Muscle of leg (tissue), 11 donors: ENCODE results near the gene GPR61. TPM values are rescaled to one million over a fixed set of nuclear protein-coding genes. Genes with fewer than 3 reads are reported as not detected.

Experiments
- DNase-seq: peaks from one replicate; pipeline ENCODE4 v3.0.0; 2013
- H3K27ac ChIP-seq: one replicate; pipeline ENCODE4 v1.5.1; 2013; ENCODE audit warnings: mild to moderate bottlenecking, low read length, control low read depth
- H3K27me3 ChIP-seq: one replicate; pipeline ENCODE4 v1.6.1; 2013; ENCODE audit warnings: low read length; ENCODE audit not compliant: control insufficient read depth, insufficient read depth
- H3K36me3 ChIP-seq: one replicate; pipeline ENCODE4 v1.6.1; 2013; ENCODE audit warnings: low read length; ENCODE audit not compliant: control insufficient read depth, insufficient read depth
- H3K4me1 ChIP-seq: one replicate; pipeline ENCODE4 v1.6.1; 2013; ENCODE audit warnings: low read length; ENCODE audit not compliant: control insufficient read depth, insufficient read depth
- H3K4me3 ChIP-seq: one replicate; pipeline ENCODE4 v1.5.1; 2013; ENCODE audit warnings: low read length, control low read depth
- H3K9me3 ChIP-seq: replicated peaks from 2 replicates; pipeline ENCODE4 v1.6.1; 2013; ENCODE audit warnings: low read depth, low read length; ENCODE audit not compliant: control insufficient read depth
- WGBS: methylation state at CpG from one replicate; pipeline ENCODE4 v1.1.5; 2013; ENCODE audit warnings: missing lambda C conversion rate; ENCODE audit not compliant: insufficient coverage; 5-methylcytosine and 5-hydroxymethylcytosine counted together
- polyA plus RNA-seq, 8 donors: library from polyadenylated mRNA; unstranded; fragments of 120-200 nt; gene quantifications; one replicate each; pipeline versions ENCODE4 v1.2.1 to v1.2.3, GENCODE V29; 2013; ENCODE audit warnings: inconsistent platforms in 1 of 8, low replicate concordance in 1 of 8; ENCODE audit not compliant: insufficient read length in 8 of 8, insufficient read depth in 1 of 8
- total RNA-seq: library from RNA; stranded (reverse); fragments of 120-200 nt; gene quantifications from one replicate; pipeline ENCODE4 v1.2.4, GENCODE V29; 2013

Gene GPR61
- total and polyA plus RNA-seq, 9 donors, result 1.4 to 2.7 (median 1.7) TPM

DNA sequence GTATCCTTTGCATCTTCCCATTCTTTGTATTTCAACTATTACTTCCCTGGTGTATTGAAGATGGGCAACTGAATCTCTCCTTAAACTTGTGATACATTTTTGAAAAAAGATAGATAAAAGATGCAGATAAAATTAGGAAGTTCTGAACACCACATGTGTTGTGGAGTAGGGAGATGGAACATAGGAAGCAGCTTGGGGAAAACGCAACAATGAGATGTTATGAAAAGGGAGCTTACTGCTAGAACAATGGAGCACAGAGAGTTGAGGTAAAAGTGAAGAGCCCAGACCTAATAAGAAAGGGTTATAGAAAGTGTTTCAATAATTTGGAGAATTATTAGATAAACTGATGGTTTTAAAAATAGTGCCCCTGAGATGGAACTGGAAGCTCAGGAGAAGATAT, 29.7 kb downstream of the GPR61 start:
- no peak for DNase-seq
- Histone ChIP-seq H3K36me3 (no peaks in the 10 kb centered on the region), H3K27me3 (no peaks in the 10 kb centered on the region), H3K9me3 (no peaks in the 10 kb centered on the region), H3K4me1 (no peaks in the 10 kb centered on the region), H3K27ac (no peak overlapping the region), H3K4me3 (no peak overlapping the region)
- WGBS, result 76% methylated on average over 1 of the region's 1 CpG

DNA sequence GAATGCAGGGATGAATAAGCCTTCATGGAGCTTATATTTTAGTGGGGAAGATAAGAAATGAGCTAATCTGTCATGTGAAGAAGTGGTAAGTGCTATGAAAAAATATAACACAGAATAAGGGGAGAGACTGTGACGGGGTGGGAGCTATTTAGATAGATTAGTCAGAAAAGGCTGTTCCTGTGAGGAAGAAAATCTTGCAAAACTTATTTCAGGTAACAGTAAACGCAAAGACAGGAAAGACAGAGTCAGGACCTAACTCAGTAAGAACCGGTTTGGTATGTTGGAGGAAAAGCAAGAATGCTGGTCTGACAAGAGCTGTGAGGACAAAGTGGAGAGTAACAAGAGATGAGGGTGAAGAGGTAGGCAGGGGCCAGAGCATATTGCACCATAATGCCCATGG, 30.7 kb downstream of the GPR61 start:
- DNase-seq, result no peak

DNA sequence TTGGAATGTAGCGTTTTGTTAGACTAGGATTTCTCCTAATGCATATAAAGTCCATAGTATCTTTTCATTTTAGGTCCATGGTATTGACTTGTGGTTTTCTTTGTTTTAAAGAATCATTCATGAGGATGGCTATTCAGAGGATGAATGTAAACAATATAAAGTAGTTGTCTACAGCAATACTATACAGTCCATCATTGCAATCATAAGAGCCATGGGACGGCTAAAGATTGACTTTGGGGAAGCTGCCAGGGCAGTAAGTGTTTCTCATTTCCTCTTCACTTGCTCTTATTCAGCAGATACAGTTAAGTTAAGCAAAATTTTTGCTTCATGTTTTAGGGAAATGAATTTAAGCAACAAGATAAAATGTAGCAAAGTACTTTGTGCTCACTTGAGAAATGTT, 34.1 kb downstream of the GPR61 start:
- H3K27me3 ChIP-seq, result no peaks in the 10 kb centered on the region
- no peaks in the 10 kb centered on the region for H3K9me3 ChIP-seq
- DNase-seq, result peak; percentile 43
- no peak overlapping the region for H3K4me3 ChIP-seq
- no CpG with 5 or more reads among the region's 2 CpGs for WGBS
- no peaks in the 10 kb centered on the region for H3K4me1 ChIP-seq
- H3K27ac ChIP-seq, result no peak overlapping the region
- peaks cover 4% of the 10 kb centered on the region for H3K36me3 ChIP-seq

More for the DNA sequence above, 30.7 kb downstream of the GPR61 start:
- Histone ChIP-seq H3K4me3 (no peak overlapping the region), H3K9me3 (no peaks in the 10 kb centered on the region), H3K27ac (no peak overlapping the region), H3K36me3 (no peaks in the 10 kb centered on the region), H3K27me3 (no peaks in the 10 kb centered on the region), H3K4me1 (no peaks in the 10 kb centered on the region)
- WGBS, result 70% methylated on average over 3 of the region's 3 CpGs

DNA sequence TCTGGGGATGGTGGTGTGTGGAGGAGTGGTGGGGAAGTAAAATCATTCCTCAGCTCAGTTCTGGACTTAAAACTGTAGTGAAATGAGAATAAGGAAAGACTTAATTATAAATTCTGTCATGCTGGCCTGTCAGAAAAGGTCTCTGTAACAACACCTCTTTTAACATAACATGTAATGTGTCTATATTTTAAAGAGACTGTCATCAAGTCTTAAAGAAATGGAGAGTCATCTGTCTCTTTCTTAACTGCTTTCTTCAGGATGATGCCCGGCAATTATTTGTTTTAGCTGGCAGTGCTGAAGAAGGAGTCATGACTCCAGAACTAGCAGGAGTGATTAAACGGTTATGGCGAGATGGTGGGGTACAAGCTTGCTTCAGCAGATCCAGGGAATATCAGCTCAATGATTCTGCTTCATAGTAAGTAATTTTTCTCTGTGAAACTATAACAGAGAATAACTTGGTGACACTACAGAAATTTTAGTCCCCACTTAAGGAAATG, 39.3 kb downstream of the GPR61 start:
- DNase-seq, result no peak
- peaks cover 14% of the 10 kb centered on the region for H3K36me3 ChIP-seq
- H3K9me3 ChIP-seq, result no peaks in the 10 kb centered on the region
- no peak overlapping the region for H3K4me3 ChIP-seq
- peaks cover 2% of the 10 kb centered on the region for H3K4me1 ChIP-seq
- no peaks in the 10 kb centered on the region for H3K27me3 ChIP-seq
- no peak overlapping the region for H3K27ac ChIP-seq
- WGBS, result no CpG with 5 or more reads among the region's 3 CpGs

DNA sequence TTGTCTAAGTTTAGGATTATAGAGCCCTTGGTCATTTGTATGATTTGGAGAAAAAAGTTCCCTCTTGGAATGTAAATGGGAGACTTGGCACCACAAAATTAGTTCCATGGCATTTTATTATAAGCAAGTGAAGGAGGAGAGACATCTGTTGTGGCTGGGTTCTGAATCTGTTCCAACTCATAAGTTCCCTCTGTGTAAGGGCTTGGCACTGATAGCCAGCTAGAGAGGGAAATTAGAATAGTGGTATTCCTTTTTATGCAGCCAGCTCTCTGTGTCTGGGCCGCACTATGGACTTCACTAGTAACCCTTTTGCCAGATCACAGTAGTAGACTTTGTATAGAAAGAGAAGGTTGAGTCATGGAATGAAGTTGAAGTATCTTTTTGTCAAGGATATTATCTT, 39.8 kb downstream of the GPR61 start:
- Histone ChIP-seq H3K27ac (no peak overlapping the region), H3K4me3 (no peak overlapping the region), H3K36me3 (peaks cover 14% of the 10 kb centered on the region), H3K27me3 (no peaks in the 10 kb centered on the region), H3K9me3 (no peaks in the 10 kb centered on the region), H3K4me1 (peaks cover 2% of the 10 kb centered on the region)
- peak; percentile 67 for DNase-seq
- no CpG with 5 or more reads among the region's 1 CpG for WGBS

DNA sequence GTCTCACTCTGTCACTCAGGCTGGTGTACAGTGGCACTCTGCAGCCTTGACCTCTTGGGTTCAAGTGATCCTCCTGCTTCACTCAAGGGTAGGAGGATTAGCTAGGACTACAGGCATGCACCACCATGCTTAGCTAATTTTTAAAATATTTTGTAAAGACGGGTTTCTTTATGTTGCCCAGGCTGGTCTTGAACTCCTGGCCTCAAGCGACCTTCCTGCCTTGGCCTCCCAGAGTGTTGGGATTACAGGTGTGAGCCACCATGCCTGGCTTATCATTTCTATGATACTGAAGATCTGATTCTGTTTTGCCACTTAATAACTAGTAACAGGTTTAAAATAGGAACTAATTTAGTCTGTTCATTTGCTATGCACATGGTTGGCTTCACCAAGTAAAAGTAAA, 42.3 kb downstream of the GPR61 start:
- DNase-seq, result no peak
- H3K27ac ChIP-seq, result no peak overlapping the region
- no peak overlapping the region for H3K4me3 ChIP-seq
- H3K27me3 ChIP-seq, result no peaks in the 10 kb centered on the region
- no peaks in the 10 kb centered on the region for H3K9me3 ChIP-seq
- peaks cover 21% of the 10 kb centered on the region for H3K36me3 ChIP-seq
- peaks cover 2% of the 10 kb centered on the region for H3K4me1 ChIP-seq
- no CpG with 5 or more reads among the region's 2 CpGs for WGBS

DNA sequence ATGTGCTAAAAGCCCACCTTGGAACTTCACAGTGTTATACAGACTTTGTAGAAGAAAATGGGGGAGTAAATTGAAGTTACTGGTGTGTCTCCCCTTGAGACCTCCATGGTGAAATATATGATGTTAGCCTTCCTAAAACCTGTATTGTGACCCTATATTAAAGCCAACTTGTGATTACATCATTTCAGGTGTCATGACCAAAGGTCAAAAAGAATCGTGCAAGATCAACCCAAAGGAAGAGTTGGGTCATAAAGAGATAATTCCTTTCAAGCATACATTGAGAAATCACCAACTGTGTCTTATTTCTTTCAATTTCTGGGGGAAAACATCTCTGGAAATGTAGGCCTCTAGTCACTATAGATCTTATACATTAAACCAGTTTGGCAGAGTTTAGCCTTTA, 45.1 kb downstream of the GPR61 start:
- Histone ChIP-seq H3K27me3 (no peaks in the 10 kb centered on the region), H3K4me1 (no peaks in the 10 kb centered on the region), H3K4me3 (no peak overlapping the region), H3K9me3 (no peaks in the 10 kb centered on the region), H3K36me3 (peaks cover 28% of the 10 kb centered on the region), H3K27ac (no peak overlapping the region)
- DNase-seq, result no peak
- no CpG with 5 or more reads among the region's 1 CpG for WGBS

DNA sequence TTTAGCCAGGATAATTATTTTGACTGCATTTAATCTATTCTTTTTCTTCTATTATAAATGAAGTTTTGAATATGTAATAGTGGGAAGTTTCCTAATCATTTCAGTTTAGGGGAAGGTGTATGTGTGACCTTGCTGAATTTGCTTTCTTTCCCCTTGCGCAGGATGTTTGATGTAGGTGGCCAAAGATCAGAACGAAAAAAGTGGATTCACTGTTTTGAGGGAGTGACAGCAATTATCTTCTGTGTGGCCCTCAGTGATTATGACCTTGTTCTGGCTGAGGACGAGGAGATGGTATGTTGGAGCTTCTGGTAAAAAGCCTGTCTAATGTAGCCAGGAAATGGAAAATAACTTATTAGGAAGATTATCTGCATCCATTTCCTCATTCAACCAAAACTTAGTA, 46.4 kb downstream of the GPR61 start:
- WGBS, result 100% methylated on average over 1 of the region's 3 CpGs
- no peaks in the 10 kb centered on the region for H3K4me1 ChIP-seq

DNA sequence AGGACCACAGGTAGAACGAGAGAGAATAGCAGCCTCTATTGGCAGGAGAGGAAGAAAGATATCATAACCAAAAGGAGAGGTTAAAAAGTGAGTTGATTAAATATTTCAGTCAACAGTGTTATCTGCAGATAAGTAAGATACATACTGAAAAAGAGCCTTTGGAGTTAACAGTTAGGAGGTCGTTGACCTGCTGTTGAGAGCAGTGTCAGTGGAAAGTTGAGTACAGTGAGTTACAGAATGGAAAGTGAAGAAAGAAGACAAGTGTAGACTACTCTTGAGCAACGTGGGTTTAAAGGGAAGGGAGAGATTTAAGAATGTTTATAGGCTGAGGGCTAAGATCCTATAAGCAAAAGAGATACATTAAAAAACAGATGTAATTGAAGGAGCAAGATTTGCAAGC, 49.5 kb downstream of the GPR61 start:
- Histone ChIP-seq H3K27me3 (no peaks in the 10 kb centered on the region), H3K27ac (no peak overlapping the region), H3K4me1 (no peaks in the 10 kb centered on the region), H3K36me3 (peaks cover 37% of the 10 kb centered on the region), H3K9me3 (no peaks in the 10 kb centered on the region), H3K4me3 (no peak overlapping the region)
- DNase-seq, result no peak
- 100% methylated on average over 2 of the region's 3 CpGs for WGBS

More for the DNA sequence above, 46.4 kb downstream of the GPR61 start:
- H3K4me3 ChIP-seq, result no peak overlapping the region
- H3K36me3 ChIP-seq, result peaks cover 28% of the 10 kb centered on the region
- no peak overlapping the region for H3K27ac ChIP-seq
- no peaks in the 10 kb centered on the region for H3K27me3 ChIP-seq
- DNase-seq, result no peak
- H3K9me3 ChIP-seq, result no peaks in the 10 kb centered on the region

DNA sequence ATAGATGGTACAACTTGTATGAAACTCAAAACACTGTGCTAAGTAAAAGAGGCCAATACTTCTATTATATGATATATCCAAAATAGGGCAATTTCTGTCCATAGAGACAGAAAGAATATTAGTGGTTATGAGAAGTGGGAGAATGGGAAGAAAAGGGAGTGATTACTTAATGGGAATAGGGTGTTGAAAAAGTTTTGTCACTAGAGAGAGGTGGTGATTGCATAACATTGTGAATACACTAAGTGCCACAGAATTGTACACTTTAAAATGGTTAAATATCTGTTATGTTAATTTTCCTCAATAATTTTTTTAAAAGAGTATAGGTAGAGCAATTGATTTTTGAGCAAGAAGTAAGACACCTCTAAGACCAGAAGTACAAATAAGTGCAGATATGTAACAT, 50.0 kb downstream of the GPR61 start:
- no peaks in the 10 kb centered on the region for H3K27me3 ChIP-seq
- H3K36me3 ChIP-seq, result peaks cover 37% of the 10 kb centered on the region
- H3K27ac ChIP-seq, result no peak overlapping the region
- DNase-seq, result no peak
- H3K4me1 ChIP-seq, result no peaks in the 10 kb centered on the region
- H3K4me3 ChIP-seq, result no peak overlapping the region
- H3K9me3 ChIP-seq, result no peaks in the 10 kb centered on the region

DNA sequence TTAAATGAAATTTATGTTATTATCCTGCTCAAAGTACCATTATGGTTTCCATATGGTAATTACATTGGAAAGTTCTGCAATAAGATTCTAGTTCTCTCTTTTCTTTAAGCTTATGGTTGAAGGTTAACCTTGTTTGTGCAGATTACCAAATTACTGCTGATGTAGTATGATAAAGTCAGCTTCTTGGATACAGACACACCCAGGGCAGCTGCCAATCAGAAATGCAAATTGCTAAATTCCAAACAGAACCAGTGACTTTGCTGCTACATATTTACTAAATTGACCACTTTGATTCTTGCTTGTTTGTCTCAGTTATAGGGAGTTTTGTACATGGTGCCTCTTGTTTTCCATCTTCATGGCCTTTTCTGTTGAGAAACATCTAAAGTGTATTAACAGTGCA, 53.2 kb downstream of the GPR61 start:
- H3K9me3 ChIP-seq, result no peaks in the 10 kb centered on the region
- peaks cover 31% of the 10 kb centered on the region for H3K36me3 ChIP-seq
- DNase-seq, result no peak
- no peaks in the 10 kb centered on the region for H3K4me1 ChIP-seq
- no peak overlapping the region for H3K4me3 ChIP-seq
- H3K27me3 ChIP-seq, result no peaks in the 10 kb centered on the region
- no peak overlapping the region for H3K27ac ChIP-seq
